HG03175 (cell line): Measurements from ENCODE around the gene PLEKHN1.
A peak's percentile ranks its signal among the peaks of the same experiment; 100 is the strongest.

Experiments used
- ATAC-seq: cut with Tn5 transposase; IDR thresholded peaks from one replicate; pipeline ENCODE4 v1.9.1; 2021; ENCODE audit warnings: mild to moderate bottlenecking, moderate library complexity; ENCODE audit not compliant: unreplicated experiment

Gene PLEKHN1

GRCh38 chr1:959731-960362 lies 6.4 kb upstream of the PLEKHN1 start:
- ATAC-seq, result no peak

GRCh38 chr1:960363-961131 lies 5.7 kb upstream of the PLEKHN1 start, which contains the start of gene KLHL17:
TSS of gene KLHL17 (plus strand) at chr1:960584. CDS start at chr1:960694, 110 bp downstream.
- no peak for ATAC-seq

DNA sequence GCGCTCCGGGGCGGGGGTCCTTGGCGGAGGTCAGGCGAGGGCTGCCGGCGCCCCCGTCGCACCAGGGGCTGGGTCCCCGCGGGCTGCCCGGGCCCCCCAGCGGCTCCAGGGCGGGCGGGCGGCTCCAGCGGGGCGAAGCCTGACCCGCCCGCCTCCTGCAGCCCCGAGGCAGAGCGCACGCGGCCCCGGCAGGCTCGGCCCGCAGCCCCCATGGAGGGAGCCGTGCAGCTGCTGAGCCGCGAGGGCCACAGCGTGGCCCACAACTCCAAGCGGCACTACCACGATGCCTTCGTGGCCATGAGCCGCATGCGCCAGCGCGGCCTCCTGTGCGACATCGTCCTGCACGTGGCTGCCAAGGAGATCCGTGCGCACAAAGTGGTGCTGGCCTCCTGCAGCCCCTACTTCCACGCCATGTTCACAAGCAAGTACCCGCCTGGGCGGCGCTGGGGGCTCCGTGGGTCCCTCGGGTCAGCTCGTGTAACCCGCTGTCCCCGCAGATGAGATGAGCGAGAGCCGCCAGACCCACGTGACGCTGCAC lies 5.1 kb upstream of the PLEKHN1 start:
- no peak for ATAC-seq

DNA sequence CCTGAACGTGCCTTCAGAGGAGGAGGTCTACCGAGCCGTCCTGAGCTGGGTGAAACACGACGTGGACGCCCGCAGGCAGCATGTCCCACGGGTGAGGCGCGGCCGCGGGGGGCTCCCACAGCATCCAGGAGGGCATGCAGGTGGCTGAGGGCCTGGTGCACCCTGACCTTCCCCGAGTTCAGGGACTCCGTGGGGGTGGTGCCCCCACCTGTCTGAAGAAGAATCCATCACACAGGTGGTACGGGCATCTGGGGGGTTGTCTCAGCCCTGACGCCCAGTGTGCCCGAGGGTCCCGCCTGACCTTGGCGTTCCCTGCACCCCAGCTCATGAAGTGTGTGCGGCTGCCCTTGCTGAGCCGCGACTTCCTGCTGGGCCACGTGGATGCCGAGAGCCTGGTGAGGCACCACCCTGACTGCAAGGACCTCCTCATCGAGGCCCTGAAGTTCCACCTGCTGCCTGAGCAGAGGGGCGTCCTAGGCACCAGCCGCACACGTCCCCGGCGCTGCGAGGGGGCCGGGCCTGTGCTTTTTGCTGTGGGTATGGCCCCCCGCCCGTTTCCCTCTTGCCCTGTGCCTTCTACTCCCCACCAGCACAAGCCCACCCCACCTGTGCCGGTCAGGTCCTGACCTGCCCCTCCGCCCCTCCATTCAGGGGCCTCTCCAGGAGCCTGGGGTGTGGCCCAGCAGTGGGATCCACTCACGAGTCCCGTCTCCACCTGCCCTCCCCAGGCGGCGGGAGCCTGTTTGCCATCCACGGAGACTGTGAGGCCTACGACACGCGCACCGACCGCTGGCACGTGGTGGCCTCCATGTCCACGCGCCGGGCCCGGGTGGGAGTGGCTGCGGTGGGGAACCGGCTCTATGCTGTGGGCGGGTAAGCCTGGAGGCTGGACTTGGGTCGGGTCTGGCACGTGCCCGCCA lies 3.6 kb upstream of the PLEKHN1 start:
- ATAC-seq, result no peak

DNA sequence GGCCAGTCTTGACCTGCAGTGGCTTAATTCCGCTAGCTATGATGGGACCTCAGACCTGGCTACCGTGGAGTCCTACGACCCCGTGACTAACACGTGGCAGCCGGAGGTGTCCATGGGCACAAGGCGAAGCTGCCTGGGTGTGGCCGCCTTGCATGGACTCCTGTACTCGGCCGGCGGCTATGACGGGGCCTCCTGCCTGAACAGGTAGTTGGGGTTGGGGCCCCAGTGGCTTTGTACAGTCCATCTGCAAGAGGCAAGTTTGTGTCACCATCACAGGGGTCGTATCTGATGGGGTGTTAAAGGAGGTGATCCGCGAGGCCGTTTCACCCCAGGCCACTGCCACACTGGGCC lies 3.0 kb upstream of the PLEKHN1 start:
- no peak for ATAC-seq

GRCh38 chr1:963746-964525 lies 2.3 kb upstream of the PLEKHN1 start:
- no peak for ATAC-seq

DNA sequence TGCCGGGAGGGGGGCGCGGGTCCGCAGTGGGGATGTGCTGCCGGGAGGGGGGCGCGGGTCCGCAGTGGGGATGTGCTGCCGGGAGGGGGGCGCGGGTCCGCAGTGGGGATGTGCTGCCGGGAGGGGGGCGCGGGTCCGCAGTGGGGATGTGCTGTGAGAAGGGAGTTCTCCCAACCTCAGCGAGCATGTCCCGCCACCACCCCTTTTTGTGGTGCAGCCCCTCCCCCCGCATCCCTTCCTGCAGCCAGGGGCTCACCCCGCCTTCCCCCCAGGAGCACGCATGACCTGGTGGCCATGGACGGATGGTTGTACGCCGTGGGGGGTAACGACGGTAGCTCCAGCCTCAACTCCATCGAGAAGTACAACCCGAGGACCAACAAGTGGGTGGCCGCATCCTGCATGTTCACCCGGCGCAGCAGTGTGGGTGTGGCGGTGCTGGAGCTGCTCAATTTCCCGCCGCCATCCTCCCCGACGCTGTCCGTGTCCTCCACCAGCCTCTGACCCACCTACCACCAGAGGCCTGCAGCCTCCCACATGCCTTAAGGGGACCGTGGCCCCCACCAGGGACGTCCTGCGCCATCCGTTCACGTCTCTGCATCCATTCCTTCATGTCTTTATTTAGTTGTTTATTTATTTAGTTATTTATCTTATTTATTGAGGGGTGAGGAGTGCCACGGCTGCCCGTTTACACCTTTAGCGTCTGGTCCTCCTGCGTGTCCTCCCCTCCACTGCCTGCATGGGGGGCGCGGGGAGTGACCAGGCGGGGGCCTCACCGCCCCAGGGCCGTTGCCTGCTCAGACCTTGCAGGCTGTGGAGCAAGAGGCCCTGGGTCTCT lies 1.4 kb upstream of the PLEKHN1 start:
- no peak for ATAC-seq

DNA sequence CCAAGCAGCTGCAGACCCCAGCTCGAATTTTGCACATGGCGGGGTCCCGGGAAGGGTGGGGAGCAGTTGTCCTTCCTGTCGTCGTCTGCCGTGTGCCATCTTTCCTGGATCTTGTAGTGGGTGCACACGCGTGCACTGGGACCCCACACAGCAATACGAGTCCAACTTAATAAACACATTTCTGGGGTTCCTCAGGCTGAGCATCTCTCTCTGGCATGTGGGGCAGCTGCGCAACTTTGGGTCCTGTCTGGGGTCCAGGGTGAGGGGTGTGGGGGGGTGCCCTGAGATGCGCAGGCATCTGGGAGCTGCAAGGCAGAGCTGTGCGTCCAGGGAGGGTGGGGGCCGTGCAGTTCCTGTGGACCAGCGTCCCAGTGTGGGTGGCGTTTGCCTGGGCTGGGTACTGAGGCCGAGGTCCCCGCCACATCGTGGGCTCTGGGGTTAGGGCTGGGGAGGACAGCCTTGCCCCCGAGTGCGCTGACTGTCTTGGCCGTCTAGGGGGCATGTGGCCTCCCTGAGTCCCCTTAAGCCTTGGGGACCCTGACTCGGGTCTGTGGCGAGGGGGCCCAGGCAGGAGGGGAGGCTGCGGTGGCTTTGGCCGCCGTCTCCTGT lies 652 bp upstream of the PLEKHN1 start:
- ATAC-seq, result no peak

DNA sequence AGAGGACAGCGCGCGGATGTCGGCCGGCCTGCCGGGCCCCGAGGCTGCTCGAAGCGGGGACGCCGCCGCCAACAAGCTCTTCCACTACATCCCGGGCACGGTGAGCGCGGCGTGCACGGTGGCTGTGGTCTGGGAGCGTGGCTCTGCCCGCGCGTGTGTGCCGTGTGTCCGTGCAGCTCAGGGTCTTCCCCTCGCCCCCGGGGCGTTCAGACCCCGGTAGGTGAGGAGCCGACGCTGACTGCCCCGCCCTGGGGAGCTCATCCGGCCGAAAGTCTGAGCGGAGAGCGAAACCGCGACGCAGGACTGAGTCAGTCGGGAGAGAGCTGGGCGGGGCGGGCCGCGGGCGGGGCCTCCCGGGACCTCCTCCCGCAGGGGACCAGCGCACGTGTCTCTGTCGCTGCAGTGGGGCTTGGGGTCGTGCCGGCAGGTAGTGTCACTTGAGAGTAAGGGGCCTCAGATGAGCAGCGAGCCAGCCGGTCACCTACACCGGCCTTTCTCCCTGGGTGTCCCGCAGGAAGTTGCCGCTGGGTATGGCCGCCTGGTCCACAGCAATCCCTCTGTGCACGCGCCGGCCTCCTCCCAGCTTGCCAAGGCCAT lies 520 bp downstream of the PLEKHN1 start:
- peak; percentile 57 for ATAC-seq

DNA sequence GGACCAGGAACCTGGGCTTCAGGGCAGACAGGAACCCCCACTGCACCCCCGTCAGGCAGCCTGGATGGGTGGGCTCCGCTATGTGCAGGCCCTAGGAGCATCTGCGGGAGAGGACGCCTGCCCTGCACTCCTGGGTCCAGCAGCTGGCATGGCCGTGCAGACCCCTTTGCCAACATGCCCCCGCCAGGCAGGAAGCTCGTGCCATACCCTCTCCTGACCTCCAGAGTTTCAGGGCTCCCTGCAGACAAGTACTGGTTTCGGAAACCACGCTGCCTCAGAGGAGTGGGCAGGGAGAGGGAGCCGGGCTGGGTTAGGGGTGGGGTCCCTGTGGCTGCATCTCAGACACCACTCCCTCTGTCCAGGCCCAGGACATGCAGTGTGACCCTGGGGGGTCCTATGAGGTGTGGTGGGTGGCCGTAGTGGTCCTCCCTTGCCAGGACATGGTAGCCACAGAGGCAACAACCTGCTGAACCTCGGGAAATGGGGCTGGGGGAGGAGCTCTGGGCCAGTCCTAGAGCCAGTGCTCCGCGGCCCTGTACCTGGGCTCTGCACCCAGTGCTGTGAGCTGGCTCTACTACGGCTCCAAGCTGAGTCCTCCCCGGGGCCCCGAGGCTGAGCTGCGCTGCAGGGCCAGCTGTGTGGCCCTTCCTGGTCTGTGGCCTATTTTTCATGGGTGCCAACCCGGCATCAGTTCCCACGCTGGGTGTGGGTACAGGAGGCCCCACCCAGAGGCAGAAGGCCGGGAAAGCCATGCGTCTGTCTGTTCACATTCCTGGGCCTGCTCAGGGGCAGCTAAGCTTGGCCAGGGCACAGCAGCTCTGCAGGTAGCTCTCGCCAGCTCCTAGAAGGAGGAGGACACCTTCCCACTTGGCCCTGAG lies 1.4 kb downstream of the PLEKHN1 start:
- ATAC-seq, result no peak

GRCh38 chr1:969260-969855 lies 3.1 kb downstream of the PLEKHN1 start:
- ATAC-seq, result no peak

- ATAC-seq, result no peak
Measured at GRCh38 chr1:970242-970972, 4.1 kb downstream of the PLEKHN1 start.

DNA sequence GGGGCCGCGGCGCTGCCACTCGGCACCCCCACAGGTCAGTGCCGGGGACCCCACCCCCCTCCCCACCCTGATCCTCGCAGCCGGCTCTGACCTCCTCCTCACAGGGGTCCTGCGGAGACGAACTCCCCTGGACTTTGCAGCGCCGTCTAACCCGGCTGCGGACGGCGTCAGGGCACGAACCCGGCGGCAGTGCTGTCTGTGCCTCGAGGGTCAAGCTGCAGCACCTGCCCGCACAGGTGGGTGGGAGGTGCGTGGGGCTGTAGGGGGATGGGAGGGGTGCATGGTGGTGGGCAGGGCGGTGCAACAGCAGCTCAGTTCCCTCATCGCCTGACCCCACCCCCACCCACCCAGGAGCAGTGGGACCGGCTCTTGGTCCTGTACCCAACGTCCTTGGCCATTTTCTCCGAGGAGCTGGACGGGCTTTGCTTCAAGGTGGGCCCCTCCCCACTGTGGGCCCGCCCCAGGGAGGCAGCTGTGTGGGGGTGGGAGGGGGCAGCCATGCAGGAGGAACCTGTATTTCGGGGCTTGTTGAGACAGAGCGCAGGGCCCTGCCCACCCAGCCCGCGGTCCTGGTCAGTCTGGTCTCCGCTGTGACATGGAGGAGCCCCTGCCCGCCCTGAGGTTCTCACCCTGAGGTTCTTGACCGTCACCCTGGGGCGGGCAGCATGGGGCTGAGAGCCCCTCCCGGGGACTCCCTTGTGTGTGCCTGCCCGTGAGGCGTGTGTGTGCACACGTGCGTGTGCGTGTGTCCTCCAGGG lies 4.9 kb downstream of the PLEKHN1 start:
- ATAC-seq, result no peak

- ATAC-seq, result no peak
Measured at GRCh38 chr1:971751-972506, 5.6 kb downstream of the PLEKHN1 start.

GRCh38 chr1:972726-973458 lies 6.6 kb downstream of the PLEKHN1 start:
- ATAC-seq, result no peak
